H9 (cell line): Measurements from ENCODE around the gene ADGRA1. TPM values are rescaled to one million over a fixed set of nuclear protein-coding genes. Genes with fewer than 3 reads are reported as not detected.

Source experiments
- DNase-seq: peaks from one replicate; pipeline ENCODE4 v3.0.0-alpha.2; 2017
- H2AFZ ChIP-seq: one replicate; pipeline ENCODE4 v1.6.1; 2013; ENCODE audit warnings: mild to moderate bottlenecking, low read length, control low read depth, moderate library complexity
- H2AK5ac ChIP-seq: 2 replicates; pipeline ENCODE4 v1.6.1; 2013; ENCODE audit warnings: low read length, control low read depth, mixed read lengths; ENCODE audit not compliant: insufficient read length
- H2BK120ac ChIP-seq: one replicate; pipeline ENCODE4 v1.6.1; 2013; ENCODE audit warnings: low read depth, mild to moderate bottlenecking, low read length, control low read depth, inconsistent platforms; ENCODE audit not compliant: poor library complexity, severe bottlenecking
- H2BK12ac ChIP-seq: 2 replicates; pipeline ENCODE4 v1.6.1; 2013; ENCODE audit warnings: low read length, control low read depth, mixed read lengths, low read depth; ENCODE audit not compliant: insufficient read length
- H2BK15ac ChIP-seq: 2 replicates; pipeline ENCODE4 v1.6.1; 2013; ENCODE audit warnings: low read depth, low read length, control low read depth
- H2BK20ac ChIP-seq: one replicate; pipeline ENCODE4 v1.6.1; 2013; ENCODE audit warnings: low read depth, mild to moderate bottlenecking, low read length, control low read depth, inconsistent platforms; ENCODE audit not compliant: poor library complexity, severe bottlenecking
- H2BK5ac ChIP-seq: 2 replicates; pipeline ENCODE4 v1.6.1; 2013; ENCODE audit warnings: low read length, control low read depth, mixed read lengths; ENCODE audit not compliant: insufficient read length
- H3K14ac ChIP-seq: 2 replicates; pipeline ENCODE4 v1.6.1; 2013; ENCODE audit warnings: low read length, control low read depth; ENCODE audit not compliant: insufficient read depth
- H3K18ac ChIP-seq: 2 replicates; pipeline ENCODE4 v1.6.1; 2013; ENCODE audit warnings: low read depth, mild to moderate bottlenecking, mixed read lengths, low read length, control low read depth; ENCODE audit not compliant: insufficient read length
- H3K23ac ChIP-seq: 2 replicates; pipeline ENCODE4 v1.6.1; 2013; ENCODE audit warnings: low read length, control low read depth, mixed read lengths, low read depth; ENCODE audit not compliant: insufficient read length
- H3K23me2 ChIP-seq: 2 replicates; pipeline ENCODE4 v1.6.1; 2013; ENCODE audit warnings: low read depth, mild to moderate bottlenecking, mixed read lengths, low read length, control low read depth; ENCODE audit not compliant: insufficient read length, poor library complexity, severe bottlenecking
- H3K27ac ChIP-seq: 2 replicates; pipeline ENCODE4 v1.5.1; 2013; ENCODE audit warnings: low read length, control low read depth, mixed read lengths, low read depth; ENCODE audit not compliant: insufficient read length
- H3K27me3 ChIP-seq: 2 replicates; pipeline ENCODE4 v1.6.1; 2013; ENCODE audit warnings: low read length, control low read depth, inconsistent platforms; ENCODE audit not compliant: insufficient read depth
- H3K4ac ChIP-seq: 2 replicates; pipeline ENCODE4 v1.6.1; 2013; ENCODE audit warnings: low read depth, mild to moderate bottlenecking, control low read depth, inconsistent platforms, low read length, moderate library complexity
- H3K4me1 ChIP-seq: 2 replicates; pipeline ENCODE4 v1.6.1; 2013; ENCODE audit warnings: low read length, control low read depth, inconsistent platforms; ENCODE audit not compliant: insufficient read depth
- H3K4me2 ChIP-seq: 2 replicates; pipeline ENCODE4 v1.6.1; 2013; ENCODE audit warnings: low read length, control low read depth, mixed read lengths; ENCODE audit not compliant: insufficient read length, insufficient read depth
- H3K56ac ChIP-seq: 2 replicates; pipeline ENCODE4 v1.6.1; 2013; ENCODE audit warnings: low read depth, mild to moderate bottlenecking, mixed read lengths, low read length, control low read depth; ENCODE audit not compliant: insufficient read length
- H3K79me1 ChIP-seq: 2 replicates; pipeline ENCODE4 v1.6.1; 2013; ENCODE audit warnings: low read depth, mild to moderate bottlenecking, moderate library complexity, low read length, control low read depth, inconsistent platforms; ENCODE audit not compliant: insufficient read depth, poor library complexity, severe bottlenecking
- H3K79me2 ChIP-seq: 2 replicates; pipeline ENCODE4 v1.6.1; 2013; ENCODE audit warnings: low read length, control low read depth, inconsistent platforms; ENCODE audit not compliant: insufficient read depth
- H3K9ac ChIP-seq: 2 replicates; pipeline ENCODE4 v1.6.1; 2013; ENCODE audit warnings: low read length, control low read depth, mixed read lengths; ENCODE audit not compliant: insufficient read length; ENCODE audit errors: extremely low read depth
- H3K9me3 ChIP-seq: one replicate; pipeline ENCODE4 v1.6.1; 2013; ENCODE audit warnings: low read depth, low read length, inconsistent platforms; ENCODE audit not compliant: control insufficient read depth
- H3T11ph ChIP-seq: one replicate; pipeline ENCODE4 v1.6.1; 2013; ENCODE audit warnings: mild to moderate bottlenecking, low read length, control low read depth, inconsistent platforms
- H4K20me1 ChIP-seq: one replicate; pipeline ENCODE4 v1.6.1; 2013; ENCODE audit not compliant: control insufficient read depth, insufficient read length, insufficient read depth
- H4K5ac ChIP-seq: 2 replicates; pipeline ENCODE4 v1.6.1; 2013; ENCODE audit warnings: low read depth, mild to moderate bottlenecking, mixed read lengths, low read length, control low read depth; ENCODE audit not compliant: insufficient read length
- H4K8ac ChIP-seq: replicated peaks from 2 replicates; pipeline ENCODE4 v1.6.1; 2013; ENCODE audit warnings: low read length, control low read depth, mixed read lengths, low read depth; ENCODE audit not compliant: insufficient read length
- H4K91ac ChIP-seq: 2 replicates; pipeline ENCODE4 v1.6.1; 2013; ENCODE audit warnings: low read depth, mild to moderate bottlenecking, moderate library complexity, mixed read lengths, low read length, control low read depth; ENCODE audit not compliant: insufficient read length
- H3K27ac Mint-ChIP-seq, 3 experiments: 2 replicates in 2 of 3; 3 replicates in 1 of 3; pipeline ENCODE4 v1.8.0; 2020 to 2021; ENCODE audit warnings: mixed read lengths in 3 of 3, mild to moderate bottlenecking in 1 of 3, moderate library complexity in 1 of 3
- H3K27me3 Mint-ChIP-seq: 2 replicates; pipeline ENCODE4 v1.8.0; 2021; ENCODE audit warnings: low read depth, mild to moderate bottlenecking, moderate library complexity, mixed read lengths
- H3K36me3 Mint-ChIP-seq, 3 experiments: 2 replicates in 2 of 3; 3 replicates in 1 of 3; pipeline ENCODE4 v1.8.0; 2020 to 2021; ENCODE audit warnings: low read depth in 3 of 3, mixed read lengths in 3 of 3; ENCODE audit not compliant: insufficient read depth in 1 of 3
- H3K4me1 Mint-ChIP-seq, 2 experiments: 2 replicates each; pipeline ENCODE4 v1.8.0; 2020; ENCODE audit warnings: mixed read lengths in 2 of 2
- H3K4me3 Mint-ChIP-seq, 2 experiments: 2 replicates in 1 of 2; 3 replicates in 1 of 2; pipeline ENCODE4 v1.8.0; 2020 to 2021; ENCODE audit warnings: mild to moderate bottlenecking in 2 of 2, mixed read lengths in 2 of 2, moderate library complexity in 1 of 2
- H3K9me3 Mint-ChIP-seq, 2 experiments: 2 replicates in 1 of 2; 3 replicates in 1 of 2; pipeline ENCODE4 v1.8.0; 2020; ENCODE audit warnings: mild to moderate bottlenecking in 2 of 2, mixed read lengths in 2 of 2, moderate library complexity in 1 of 2
- CTCF ChIP-seq: fragments of 200-600 bp; sonication (generic); conservative IDR thresholded peaks from 3 replicates; pipeline ENCODE4 v1.8.0; 2021; ENCODE audit warnings: antibody characterized with exemption, mild to moderate bottlenecking
- WGBS: extraction: QIAGEN DNeasy Blood & Tissue Kit; methylation state at CpG from one replicate; pipeline ENCODE4 v1.1.7; 2013; ENCODE audit warnings: missing lambda C conversion rate, low lambda C conversion rate, mixed read lengths; ENCODE audit not compliant: insufficient read length; ENCODE audit errors: extremely low coverage; 5-methylcytosine and 5-hydroxymethylcytosine counted together
- total RNA-seq: library from RNA; stranded (reverse); gene quantifications from 2 replicates; pipeline ENCODE4 v1.2.1, GENCODE V29; 2021

ADGRA1 gene
- total RNA-seq, 1 experiment from 2014 or later, result 0.11 TPM

GRCh38 chr10:133117036-133117687 is 29.4 kb downstream of the ADGRA1 start:
- no peaks in the 10 kb centered on the region for H3K79me2 ChIP-seq
- H2BK20ac ChIP-seq, result no peak overlapping the region
- peaks cover 6% of the 10 kb centered on the region for H3K27me3 Mint-ChIP-seq
- no peaks in the 10 kb centered on the region for H3K9me3 ChIP-seq
- no peak overlapping the region for H3K9ac ChIP-seq
- H3K27ac ChIP-seq, result no peak overlapping the region
- peaks cover 0 to 7% (median 0%) of the 10 kb centered on the region in 3 experiments; a peak in 2 of 7 replicates for H3K36me3 Mint-ChIP-seq
- no peak overlapping the region for H2BK120ac ChIP-seq
- H3K4me2 ChIP-seq, result no peak overlapping the region
- H3K4ac ChIP-seq, result no peak overlapping the region
- H4K20me1 ChIP-seq, result no peaks in the 10 kb centered on the region
- no peak overlapping the region for H3K56ac ChIP-seq
- H3K4me3 Mint-ChIP-seq, result no peak overlapping the region
- H4K91ac ChIP-seq, result no peak overlapping the region
- H3K23me2 ChIP-seq, result no peaks in the 10 kb centered on the region
- no peak overlapping the region for H4K8ac ChIP-seq
- H3K4me1 Mint-ChIP-seq, result no peaks in the 10 kb centered on the region
- no peak overlapping the region for H2AFZ ChIP-seq
- no peaks in the 10 kb centered on the region for H3K79me1 ChIP-seq
- DNase-seq, result no peak
- no peak overlapping the region for H2BK15ac ChIP-seq
- H3T11ph ChIP-seq, result no peak overlapping the region
- H3K4me1 ChIP-seq, result no peaks in the 10 kb centered on the region
- no peak overlapping the region for H3K18ac ChIP-seq
- H3K27ac Mint-ChIP-seq, result no peak overlapping the region; a peak in 1 of 7 replicates
- H3K14ac ChIP-seq, result peak overlapping the region; percentile 64; the same call in 1 of the 2 replicates
- no peak overlapping the region for H2BK12ac ChIP-seq
- H3K9me3 Mint-ChIP-seq, result peaks cover 16 to 21% of the 10 kb centered on the region in 2 experiments
- no peak overlapping the region for H2BK5ac ChIP-seq
- no peak overlapping the region for H2AK5ac ChIP-seq
- no peaks in the 10 kb centered on the region for H3K27me3 ChIP-seq
- no peak for TF ChIP-seq CTCF
- H3K23ac ChIP-seq, result no peak overlapping the region
- WGBS, result no CpG with 5 or more reads among the region's 21 CpGs
- no peak overlapping the region for H4K5ac ChIP-seq
